ENCODE measurements around the gene PRRC2B. TPM values are rescaled to one million over a fixed set of nuclear protein-coding genes. Genes with fewer than 3 reads are reported as not detected.
"Not testable (repeated sequence)": the region's sequence is repeated elsewhere in the genome, so short reads cannot be mapped to it uniquely, and the experiment has no call there.

PRRC2B gene
- total RNA-seq, 2 experiments from 2014 or later, result 151 to 184 TPM

GRCh38 chr9:131391020-131391419, 2.9 kb upstream of the PRRC2B start:
- ChIA-PET POLR2A (interaction anchor here (0.6 kb wide), 2 partner anchors 13 to 91 kb away, joined by 3 to 4 read pairs; no protein-coding TSS in a partner anchor), CTCF (interaction anchor here (1.5 kb wide), 1 partner anchor 18 kb away, joined by 4 read pairs; no protein-coding TSS in a partner anchor)
- Mint-ChIP-seq H3K9me3 (ENCODE audit: low read depth) (no peaks in the 10 kb centered on the region), H3K27ac (no peak overlapping the region), H3K4me1 (peaks cover 16% of the 10 kb centered on the region), H3K36me3 (ENCODE audit: low read depth) (peaks cover 10% of the 10 kb centered on the region), H3K27me3 (no peaks in the 10 kb centered on the region), H3K4me3 (no peak overlapping the region)
- ATAC-seq (no peak), DNase-seq (no peak)
- intact Hi-C loops (cut with DNase I, micrococcal nuclease), result loop anchor here in 1 of 2 experiments (10.0 kb wide), 1 partner anchor 274 kb away; no protein-coding TSS in a partner anchor

GRCh38 chr9:131391504-131391903, 2.4 kb upstream of the PRRC2B start:
- Mint-ChIP-seq H3K36me3 (ENCODE audit: low read depth) (peaks cover 11% of the 10 kb centered on the region), H3K4me1 (peaks cover 20% of the 10 kb centered on the region), H3K27me3 (no peaks in the 10 kb centered on the region), H3K4me3 (no peak overlapping the region), H3K9me3 (ENCODE audit: low read depth) (no peaks in the 10 kb centered on the region), H3K27ac (no peak overlapping the region)
- CTCF ChIA-PET, result no interaction called here
- DNase-seq (no peak), ATAC-seq (no peak)
- POLR2A ChIA-PET, result interaction anchor here (0.6 kb wide), 1 partner anchor 90 kb away, joined by 3 read pairs; no protein-coding TSS in a partner anchor
- intact Hi-C loops (cut with DNase I, micrococcal nuclease), result loop anchor here in 1 of 2 experiments (10.0 kb wide), 1 partner anchor 273 kb away; no protein-coding TSS in a partner anchor

DNA sequence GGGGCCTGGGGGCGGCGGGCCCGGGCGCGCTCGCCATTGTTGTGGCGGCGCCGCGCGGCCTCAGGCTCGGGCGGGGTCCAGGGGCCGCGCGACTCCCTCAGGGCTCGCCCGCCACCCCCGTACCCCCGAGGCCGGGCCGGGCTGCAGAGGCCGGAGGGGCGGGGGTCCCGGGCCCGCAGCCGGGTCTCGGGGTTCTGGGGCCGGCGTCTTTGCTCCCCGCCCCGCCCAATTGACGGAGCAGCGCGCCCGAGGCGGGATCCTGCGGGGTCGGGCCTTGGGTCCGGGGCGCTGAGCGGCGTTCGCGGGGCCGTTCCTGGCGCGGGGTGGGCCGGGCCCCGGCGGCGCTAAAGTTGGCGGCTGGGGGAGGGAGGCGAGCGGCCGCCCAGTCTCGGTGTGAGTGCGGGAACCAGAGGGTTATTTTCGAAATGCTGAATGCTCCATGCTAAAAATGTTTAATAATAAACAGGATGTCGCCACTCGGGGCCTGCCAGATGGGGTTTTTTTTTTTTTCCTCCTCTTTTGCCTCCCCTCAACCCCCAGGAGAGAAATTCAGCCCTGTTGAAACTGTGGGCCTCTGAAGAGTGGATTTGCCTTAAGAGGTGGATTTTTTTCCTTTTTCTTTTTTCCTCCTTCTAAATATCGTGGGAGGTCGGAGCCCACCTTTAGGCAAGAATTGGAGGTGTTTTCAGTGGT, 724 bp downstream of the PRRC2B start:
- H3K27me3 Mint-ChIP-seq, result no peaks in the 10 kb centered on the region
- peak; percentile 13 for ATAC-seq
- H3K4me1 Mint-ChIP-seq, result peaks cover 50% of the 10 kb centered on the region
- ChIA-PET POLR2A (no interaction called here), CTCF (interaction anchor here (4.9 kb wide), 1 partner anchor 12 kb away, joined by 30 read pairs; no protein-coding TSS in a partner anchor)
- peak overlapping the region; percentile 88 for H3K4me3 Mint-ChIP-seq
- peak; percentile 76 for DNase-seq
- H3K27ac Mint-ChIP-seq, result peak overlapping the region; percentile 90
- peaks cover 25% of the 10 kb centered on the region for H3K36me3 Mint-ChIP-seq (ENCODE audit: low read depth)
- H3K9me3 Mint-ChIP-seq (ENCODE audit: low read depth), result no peaks in the 10 kb centered on the region
- intact Hi-C loops (cut with DNase I, micrococcal nuclease), result loop anchor here (1.0 to 10.0 kb wide), 14 partner anchors 11 to 848 kb away; partner anchors contain the start of gene NUP214 (in 1 of the 2)

DNA sequence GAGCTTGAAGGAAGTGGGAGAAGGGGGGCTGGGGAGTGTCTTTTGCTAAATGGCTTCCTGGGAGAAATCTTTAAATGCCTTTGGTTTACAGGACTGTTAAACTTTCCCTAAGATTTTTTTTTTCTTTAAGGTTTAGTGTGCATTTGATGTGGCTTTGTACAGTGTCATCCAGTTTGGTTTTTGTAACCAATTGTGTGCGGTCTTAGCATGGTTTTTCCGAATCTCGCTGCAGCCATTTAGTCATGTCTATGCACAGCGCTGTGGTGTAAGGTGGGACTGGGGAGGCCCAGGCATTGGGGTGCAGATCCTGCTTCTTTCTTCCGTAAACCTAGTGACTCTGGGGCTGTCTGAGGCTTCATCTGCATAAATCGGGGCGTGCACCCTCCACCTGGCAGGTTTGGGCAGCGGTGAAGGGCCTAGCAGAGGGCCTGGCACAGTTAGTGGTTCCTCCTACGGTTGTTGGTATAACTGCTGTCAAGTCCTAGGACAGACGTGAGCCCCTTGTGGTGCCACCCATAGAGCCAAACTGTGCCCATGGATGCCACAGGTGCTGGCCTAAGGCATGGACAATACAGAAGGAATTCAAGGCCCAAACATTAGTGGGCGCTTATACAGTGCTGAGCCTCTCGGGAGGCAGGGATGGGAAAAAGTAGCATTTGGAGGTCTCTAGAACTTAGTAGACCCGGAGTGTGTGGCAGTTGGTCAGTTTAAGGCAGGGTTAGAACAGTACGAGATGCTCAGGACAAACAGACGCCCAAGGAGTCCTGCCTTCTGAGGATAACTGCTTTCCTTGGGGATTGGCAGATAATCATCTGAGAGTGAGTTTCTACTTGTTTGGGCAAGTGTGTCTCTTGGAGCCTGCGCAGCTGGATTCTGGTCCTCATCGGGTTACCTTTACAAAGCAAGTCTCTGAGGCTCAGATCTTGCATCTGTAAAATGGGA, 1.5 kb downstream of the PRRC2B start:
- intact Hi-C loops (cut with DNase I, micrococcal nuclease), result loop anchor here (1.0 to 10.0 kb wide), 12 partner anchors 10 to 847 kb away; no protein-coding TSS in a partner anchor
- ChIA-PET POLR2A (interaction anchor here (2.9 kb wide), 1 partner anchor 12 kb away, joined by 24 read pairs; no protein-coding TSS in a partner anchor), CTCF (interaction anchor here (0.6 to 4.9 kb wide), 3 partner anchors 11 to 46 kb away, joined by 3 to 30 read pairs (median 3); no protein-coding TSS in a partner anchor)
- Mint-ChIP-seq H3K9me3 (ENCODE audit: low read depth) (no peaks in the 10 kb centered on the region), H3K4me1 (peaks cover 57% of the 10 kb centered on the region), H3K36me3 (ENCODE audit: low read depth) (peaks cover 25% of the 10 kb centered on the region), H3K27me3 (no peaks in the 10 kb centered on the region), H3K4me3 (peak overlapping the region; percentile 88), H3K27ac (peak overlapping the region; percentile 90)
- DNase-seq (peak; percentile 88), ATAC-seq (peak; percentile 75)

- Mint-ChIP-seq H3K4me1 (peaks cover 64% of the 10 kb centered on the region), H3K27ac (peak overlapping the region; percentile 90), H3K36me3 (ENCODE audit: low read depth) (peaks cover 28% of the 10 kb centered on the region), H3K4me3 (peak overlapping the region; percentile 88)
- ATAC-seq; DNase-seq; H3K27me3 Mint-ChIP-seq; H3K9me3 Mint-ChIP-seq (ENCODE audit: low read depth): not testable (repeated sequence)
- CTCF ChIA-PET, result interaction anchor here (0.6 to 4.9 kb wide), 4 partner anchors 10 to 146 kb away, joined by 3 to 30 read pairs (median 3); no protein-coding TSS in a partner anchor
- POLR2A ChIA-PET, result interaction anchor here (0.8 to 2.9 kb wide), 4 partner anchors 9 to 23 kb away, joined by 3 to 24 read pairs (median 8); no protein-coding TSS in a partner anchor
- intact Hi-C loops (cut with DNase I, micrococcal nuclease), result loop anchor here (5.0 to 10.0 kb wide), 4 partner anchors 269 to 336 kb away; no protein-coding TSS in a partner anchor
Measured at GRCh38 chr9:131396099-131396479, 2.2 kb downstream of the PRRC2B start.

- H3K9me3 Mint-ChIP-seq (ENCODE audit: low read depth), result no peaks in the 10 kb centered on the region
- intact Hi-C loops (cut with DNase I, micrococcal nuclease), result loop anchor here (5.0 to 10.0 kb wide), 4 partner anchors 268 to 336 kb away; no protein-coding TSS in a partner anchor
- CTCF ChIA-PET, result interaction anchor here (1.0 to 4.9 kb wide), 3 partner anchors 10 to 147 kb away, joined by 3 to 30 read pairs (median 4); no protein-coding TSS in a partner anchor
Measured at GRCh38 chr9:131396626-131397025, 2.7 kb downstream of the PRRC2B start.

DNA sequence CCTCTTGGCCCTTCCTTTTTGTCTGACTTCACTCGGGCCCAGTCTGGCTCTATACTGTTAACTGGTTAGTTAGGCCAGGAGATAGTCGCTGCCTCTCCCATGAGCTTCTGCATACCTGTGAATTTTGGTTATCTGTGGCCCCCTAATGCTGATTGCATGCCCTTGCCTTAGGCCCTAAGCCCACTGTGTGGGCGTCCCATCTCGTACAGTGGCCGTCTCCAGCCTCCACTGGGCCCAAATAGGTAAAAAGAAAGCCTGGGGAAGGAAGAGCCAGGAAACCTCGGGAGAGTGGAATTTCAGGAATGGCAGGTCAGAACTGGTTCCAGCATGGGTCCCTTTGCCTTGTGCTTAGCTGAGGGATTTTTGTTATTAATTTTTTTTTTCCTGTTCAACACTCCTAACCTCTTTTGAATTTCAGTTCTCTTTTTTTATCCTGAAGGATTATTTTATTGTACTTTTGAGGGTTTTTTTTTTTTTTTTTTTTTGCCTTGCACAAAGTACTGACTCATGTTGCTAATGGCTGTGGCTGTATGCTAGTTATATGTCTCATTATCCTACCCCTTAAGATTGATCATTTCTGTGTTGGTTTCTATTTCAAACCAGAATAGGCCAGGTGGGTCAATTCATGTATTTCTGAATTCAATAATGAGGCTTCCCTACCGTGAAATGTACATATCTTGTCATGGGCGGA, 3.4 kb downstream of the PRRC2B start:
- DNase-seq (no peak), ATAC-seq (peak; percentile 16)
- POLR2A ChIA-PET, result interaction anchor here (0.6 to 2.9 kb wide), 6 partner anchors 8 to 362 kb away, joined by 3 to 24 read pairs (median 4); no protein-coding TSS in a partner anchor
- CTCF ChIA-PET, result interaction anchor here (0.6 to 4.9 kb wide), 5 partner anchors 9 to 147 kb away, joined by 3 to 30 read pairs (median 4); no protein-coding TSS in a partner anchor
- Mint-ChIP-seq H3K9me3 (ENCODE audit: low read depth) (no peaks in the 10 kb centered on the region), H3K4me3 (peak overlapping the region; percentile 88), H3K27ac (peak overlapping the region; percentile 74), H3K36me3 (ENCODE audit: low read depth) (peaks cover 34% of the 10 kb centered on the region), H3K4me1 (peaks cover 72% of the 10 kb centered on the region), H3K27me3 (no peaks in the 10 kb centered on the region)
- intact Hi-C loops (cut with DNase I, micrococcal nuclease), result loop anchor here (5.0 to 10.0 kb wide), 4 partner anchors 268 to 335 kb away; no protein-coding TSS in a partner anchor

More at GRCh38 chr9:131396626-131397025, 2.7 kb downstream of the PRRC2B start:
- H3K4me3 Mint-ChIP-seq, result peak overlapping the region; percentile 88
- H3K36me3 Mint-ChIP-seq (ENCODE audit: low read depth), result peaks cover 31% of the 10 kb centered on the region
- peak overlapping the region; percentile 74 for H3K27ac Mint-ChIP-seq
- POLR2A ChIA-PET, result interaction anchor here (0.6 to 2.9 kb wide), 5 partner anchors 8 to 129 kb away, joined by 3 to 24 read pairs (median 4); no protein-coding TSS in a partner anchor
- H3K4me1 Mint-ChIP-seq, result peaks cover 67% of the 10 kb centered on the region
- H3K27me3 Mint-ChIP-seq, result no peaks in the 10 kb centered on the region
- ATAC-seq (no peak), DNase-seq (peak; percentile 21)

DNA sequence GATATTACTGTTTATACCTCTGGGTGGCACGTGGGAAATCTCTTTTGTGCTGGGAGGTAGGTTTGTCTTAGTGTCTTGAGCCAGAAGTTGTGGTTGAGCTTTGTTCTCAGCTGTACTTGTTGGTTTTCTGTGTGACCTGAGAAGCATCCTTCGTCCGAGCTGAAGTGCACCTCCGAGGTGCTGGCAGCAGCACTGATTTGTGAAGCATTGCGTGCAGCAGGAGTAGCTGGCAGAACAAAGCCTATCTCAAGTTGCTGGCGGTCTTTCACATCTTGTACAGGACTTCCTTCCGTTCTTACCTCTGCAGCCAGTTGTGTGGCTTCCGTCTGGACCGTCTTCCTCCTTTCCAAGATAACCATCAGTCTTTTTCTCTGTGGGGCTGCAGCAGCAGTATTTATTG, 4.3 kb downstream of the PRRC2B start:
- no peaks in the 10 kb centered on the region for H3K9me3 Mint-ChIP-seq (ENCODE audit: low read depth)
- peak; percentile 57 for DNase-seq
- H3K4me3 Mint-ChIP-seq, result peak overlapping the region; percentile 88
- ChIA-PET POLR2A (interaction anchor here (0.9 to 2.9 kb wide), 3 partner anchors 9 to 105 kb away, joined by 3 to 24 read pairs (median 3); no protein-coding TSS in a partner anchor), CTCF (interaction anchor here (2.5 to 4.9 kb wide), 2 partner anchors 8 to 20 kb away, joined by 6 to 30 read pairs; no protein-coding TSS in a partner anchor)
- ATAC-seq, result no peak
- no peaks in the 10 kb centered on the region for H3K27me3 Mint-ChIP-seq
- H3K36me3 Mint-ChIP-seq (ENCODE audit: low read depth), result peaks cover 37% of the 10 kb centered on the region
- H3K27ac Mint-ChIP-seq, result peak overlapping the region; percentile 74
- H3K4me1 Mint-ChIP-seq, result peaks cover 78% of the 10 kb centered on the region
- intact Hi-C loops (cut with DNase I, micrococcal nuclease), result loop anchor here (1.0 to 10.0 kb wide), 9 partner anchors 8 to 334 kb away; no protein-coding TSS in a partner anchor

- H3K27ac Mint-ChIP-seq, result peak overlapping the region; percentile 59
- no peak for DNase-seq
- CTCF ChIA-PET, result interaction anchor here (2.5 kb wide), 1 partner anchor 19 kb away, joined by 6 read pairs; no protein-coding TSS in a partner anchor
- H3K27me3 Mint-ChIP-seq, result no peaks in the 10 kb centered on the region
- H3K4me3 Mint-ChIP-seq, result peak overlapping the region; percentile 2
- peaks cover 35% of the 10 kb centered on the region for H3K36me3 Mint-ChIP-seq (ENCODE audit: low read depth)
- ATAC-seq, result no peak
- H3K9me3 Mint-ChIP-seq (ENCODE audit: low read depth), result no peaks in the 10 kb centered on the region
- peaks cover 90% of the 10 kb centered on the region for H3K4me1 Mint-ChIP-seq
- POLR2A ChIA-PET, result no interaction called here
- intact Hi-C loops (cut with DNase I, micrococcal nuclease), result loop anchor here (2.0 to 10.0 kb wide), 6 partner anchors 49 to 332 kb away; no protein-coding TSS in a partner anchor
Measured at GRCh38 chr9:131399972-131400371, 6.1 kb downstream of the PRRC2B start.

GRCh38 chr9:131400627-131401026, 6.7 kb downstream of the PRRC2B start:
- Mint-ChIP-seq H3K4me3 (no peak overlapping the region), H3K4me1 (peaks cover 91% of the 10 kb centered on the region), H3K9me3 (ENCODE audit: low read depth) (no peaks in the 10 kb centered on the region), H3K36me3 (ENCODE audit: low read depth) (peaks cover 33% of the 10 kb centered on the region), H3K27ac (peak overlapping the region; percentile 48), H3K27me3 (no peaks in the 10 kb centered on the region)
- DNase-seq, result no peak
- no peak for ATAC-seq
- CTCF ChIA-PET, result no interaction called here
- intact Hi-C loops (cut with DNase I, micrococcal nuclease), result no loop called here
- POLR2A ChIA-PET, result no interaction called here
